ENCODE results near the gene GPR146.

The GPR146 gene

DNA sequence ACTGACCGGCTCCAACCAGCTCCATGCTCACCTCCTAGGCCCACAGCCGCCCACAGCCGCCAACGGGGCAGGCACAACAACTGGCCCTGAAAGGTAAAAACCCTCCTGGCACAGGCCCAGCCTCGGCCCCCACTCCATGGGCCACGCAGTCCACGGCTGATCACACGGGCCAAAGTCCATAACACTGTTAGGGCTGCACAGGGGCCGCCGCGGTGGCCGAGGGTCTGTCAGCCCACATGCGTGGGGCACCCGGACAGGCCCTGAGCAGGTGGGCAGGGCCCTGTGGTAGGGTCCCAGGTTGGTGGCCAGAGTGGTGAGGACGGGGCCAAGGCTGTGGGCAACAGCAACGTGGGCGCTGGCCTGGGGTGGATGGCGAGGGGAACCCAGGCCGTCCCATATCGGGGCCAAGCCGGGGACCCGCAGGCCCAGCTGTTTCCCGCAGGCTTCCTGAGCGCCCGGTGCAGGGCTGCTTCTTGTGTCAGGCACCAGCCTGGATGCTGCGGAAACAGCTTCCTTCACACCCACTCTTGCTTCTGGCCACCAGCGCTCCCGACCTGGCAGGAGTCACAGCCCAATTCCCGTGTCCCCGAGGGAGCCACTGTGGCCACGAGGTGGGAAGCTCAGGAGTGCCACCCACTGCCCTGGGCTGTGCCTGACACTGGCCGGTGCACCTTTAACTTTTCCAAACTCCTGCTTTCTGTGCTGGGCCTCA is 32.2 kb upstream of the GPR146 start:
- no peak for DNase-seq

DNA sequence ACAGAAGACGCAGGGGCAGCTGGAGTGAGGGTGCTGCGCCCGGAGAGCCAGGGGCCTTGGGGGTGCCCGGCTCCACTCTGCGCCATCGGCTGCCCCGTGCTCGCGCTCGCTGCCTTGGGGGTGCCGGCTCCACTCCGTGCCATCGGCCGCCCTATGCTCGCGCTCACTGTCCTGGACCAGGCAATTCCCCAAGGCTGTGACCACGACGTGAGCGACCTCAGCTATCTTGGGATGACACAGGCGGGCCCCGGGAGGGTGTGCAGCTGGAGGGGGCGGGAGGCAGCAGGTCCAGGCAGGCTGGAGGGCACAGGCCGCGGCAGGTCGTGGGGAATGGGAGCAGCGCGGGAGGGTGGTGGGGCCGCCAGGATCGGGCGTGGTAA is 31.6 kb upstream of the GPR146 start:
- DNase-seq: no peak

DNA sequence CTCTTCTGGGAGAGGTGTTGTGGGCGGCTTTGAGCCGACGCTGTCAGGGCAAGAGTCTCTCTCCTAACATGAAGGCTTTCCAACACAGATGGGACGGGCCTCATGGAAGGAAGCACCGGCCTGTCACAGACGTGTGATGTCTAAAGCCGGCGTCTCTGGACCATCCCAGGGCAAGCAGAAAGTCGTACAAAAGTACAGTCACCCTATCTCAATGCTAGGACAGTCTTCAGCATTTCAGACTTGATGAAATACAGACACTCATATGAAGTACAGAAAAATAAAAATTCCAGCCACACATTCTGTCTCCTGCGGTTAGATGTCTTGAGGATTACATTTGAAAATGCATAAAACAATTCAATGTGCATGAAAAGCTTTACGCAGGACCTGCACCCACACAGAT is 30.8 kb upstream of the GPR146 start:
- DNase-seq: no peak

DNA sequence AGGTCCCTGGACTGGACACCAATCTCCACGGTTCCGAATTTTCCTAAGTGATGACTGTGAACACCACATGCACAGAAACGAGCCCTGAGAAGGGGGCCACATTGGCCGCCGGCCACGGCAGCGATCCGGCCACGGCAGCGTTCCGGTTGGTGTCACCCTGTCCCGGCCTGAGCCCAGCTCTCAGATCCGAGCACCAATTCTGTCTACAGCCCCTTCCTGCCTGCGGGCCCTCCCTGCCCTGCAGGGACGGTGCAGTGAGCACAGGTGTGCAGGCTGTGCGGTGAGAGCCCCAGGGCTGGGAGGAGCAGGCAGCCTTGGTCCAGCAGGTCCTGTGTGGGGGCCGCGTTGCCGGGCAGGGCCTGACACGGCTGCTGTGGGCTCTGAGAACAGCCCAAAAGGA is 29.7 kb upstream of the GPR146 start:
- no peak for DNase-seq

DNA sequence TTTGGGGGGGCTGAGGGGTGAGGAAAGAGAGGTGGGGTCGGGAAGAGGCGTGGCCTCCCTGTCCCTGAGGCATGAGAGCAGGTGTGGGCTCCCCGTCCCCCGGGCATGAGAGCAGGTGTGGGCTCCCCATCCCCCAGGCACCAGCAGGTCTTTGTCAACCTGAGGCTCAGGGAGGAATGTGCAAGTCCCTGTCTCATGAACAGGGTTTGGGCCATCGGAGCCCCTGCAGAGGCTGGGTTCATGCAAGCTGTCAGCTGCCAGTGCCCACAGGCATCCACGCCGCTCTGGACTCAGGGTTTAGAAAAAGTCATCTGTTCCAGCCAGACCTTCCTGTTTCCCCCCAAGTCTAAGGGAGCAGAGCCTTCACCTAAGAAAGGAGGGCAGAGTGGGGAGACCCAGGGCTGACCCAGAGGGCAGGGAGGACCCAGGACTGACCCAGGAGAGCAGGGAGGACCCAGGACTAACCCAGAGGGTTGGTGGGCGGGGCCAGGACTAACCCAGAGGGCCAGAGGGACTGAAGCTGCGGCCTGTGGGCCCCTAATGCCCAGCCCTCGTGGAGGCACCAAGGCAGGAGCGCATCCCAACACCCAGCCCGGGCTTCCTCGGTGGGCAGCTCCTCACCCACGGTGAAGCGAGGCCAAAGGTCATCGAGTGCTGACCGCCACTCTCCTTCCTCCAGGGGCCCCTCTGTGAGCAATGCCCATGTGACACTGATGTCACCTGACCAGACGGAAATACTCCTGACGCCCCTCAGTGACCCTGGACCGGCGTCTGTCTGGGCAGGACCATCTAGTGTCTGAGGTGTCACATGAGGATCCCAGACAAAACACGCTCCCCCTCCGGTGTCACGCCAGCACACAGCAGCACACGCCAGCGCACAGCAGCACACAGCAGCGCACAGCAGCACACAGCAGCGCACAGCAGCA is 28.9 kb upstream of the GPR146 start:
- no peak for DNase-seq

DNA sequence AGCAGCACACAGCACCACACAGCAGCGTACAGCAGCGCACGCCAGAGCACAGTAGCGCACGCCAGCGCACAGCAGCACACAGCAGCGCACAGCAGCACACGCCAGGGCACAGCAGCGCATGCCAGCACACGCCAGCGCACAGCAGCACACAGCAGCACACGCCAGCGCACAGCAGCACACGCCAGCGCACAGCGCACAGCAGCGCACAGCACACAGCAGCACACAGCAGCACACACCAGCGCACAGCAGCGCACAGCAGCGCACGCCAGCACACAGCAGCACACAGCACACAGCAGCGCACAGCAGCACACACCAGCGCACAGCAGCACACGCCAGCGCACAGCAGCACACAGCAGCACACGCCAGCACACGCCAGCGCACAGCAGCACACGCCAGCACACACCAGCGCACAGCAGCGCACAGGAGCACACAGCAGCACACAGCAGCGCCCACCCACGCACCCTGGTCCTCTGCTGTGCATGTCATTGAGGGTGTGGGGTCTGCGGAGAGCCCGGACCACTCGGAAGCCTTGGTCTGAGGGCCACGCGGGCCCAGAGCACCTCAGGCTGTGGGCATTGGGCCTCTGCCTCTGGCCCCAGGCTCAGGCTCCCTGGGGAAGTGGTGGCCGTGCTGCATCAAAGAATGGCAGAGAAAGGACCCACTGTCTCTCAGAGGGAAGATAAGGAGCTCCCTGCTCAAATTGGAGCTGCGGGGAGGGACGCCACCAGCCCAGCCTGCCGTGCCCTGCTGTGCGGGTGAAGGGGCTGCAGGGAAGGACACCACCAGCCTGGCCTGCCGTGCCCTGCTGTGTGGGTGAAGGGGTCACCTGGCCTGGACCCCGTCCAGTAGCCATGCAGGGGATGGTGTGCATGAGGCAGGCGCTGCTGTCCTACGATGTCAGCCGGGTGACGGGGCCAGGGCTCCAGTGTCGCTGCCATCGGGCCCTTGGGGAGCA is 27.5 kb upstream of the GPR146 start:
- DNase-seq: no peak

DNA sequence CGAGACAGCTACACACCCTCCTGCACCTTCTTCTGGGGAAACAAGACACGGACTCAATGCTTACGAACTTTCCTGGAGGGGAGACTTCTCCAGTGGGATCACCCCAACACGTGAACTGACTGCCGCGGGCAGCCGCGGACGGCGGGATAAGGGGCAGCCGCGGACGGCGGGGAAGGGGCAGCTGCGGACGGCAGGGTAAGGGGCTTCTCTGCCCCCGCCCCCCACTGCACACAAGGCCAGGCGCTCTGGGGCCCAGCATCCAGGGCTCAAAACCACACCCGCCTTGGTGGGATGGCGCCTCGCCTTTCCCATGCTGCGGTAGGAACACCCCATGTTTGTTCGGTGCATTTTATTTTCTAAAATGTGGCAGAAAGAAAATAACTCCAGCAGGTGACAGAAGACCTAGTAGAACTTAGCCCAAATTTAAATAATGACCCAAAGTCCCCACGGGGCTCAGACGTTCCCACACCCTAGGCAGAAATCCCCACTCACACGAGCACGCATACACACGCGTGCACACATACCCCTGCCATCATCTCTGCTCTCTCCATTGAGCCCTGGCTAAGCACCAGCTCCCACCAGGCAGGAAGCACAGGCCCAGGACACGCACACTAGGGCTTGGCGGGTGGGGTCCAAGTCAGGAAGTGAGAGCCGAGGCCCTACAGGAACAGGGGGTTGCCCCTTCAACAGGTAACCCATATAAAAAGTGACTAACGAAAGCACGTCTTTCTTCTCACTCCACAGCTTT is 26.6 kb upstream of the GPR146 start:
- DNase-seq: no peak

DNA sequence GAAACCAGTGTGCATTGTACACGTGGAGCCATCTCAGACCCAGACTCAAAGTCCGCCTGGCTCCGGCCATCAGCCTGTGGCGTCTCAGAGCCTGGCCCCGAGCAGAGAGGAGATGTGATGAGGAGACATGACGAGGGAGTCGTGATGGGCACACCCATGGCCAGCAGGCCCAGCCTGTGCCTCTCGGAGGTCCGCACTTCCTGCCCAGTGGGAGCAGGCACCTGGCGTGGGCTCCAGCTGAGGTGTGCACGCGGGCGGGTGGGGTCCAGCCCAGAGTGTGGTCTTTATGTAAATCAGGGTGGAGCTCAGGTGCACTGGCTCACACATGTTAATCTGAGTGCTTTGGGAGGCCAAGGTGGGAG is 26.0 kb upstream of the GPR146 start:
- no peak for DNase-seq

DNA sequence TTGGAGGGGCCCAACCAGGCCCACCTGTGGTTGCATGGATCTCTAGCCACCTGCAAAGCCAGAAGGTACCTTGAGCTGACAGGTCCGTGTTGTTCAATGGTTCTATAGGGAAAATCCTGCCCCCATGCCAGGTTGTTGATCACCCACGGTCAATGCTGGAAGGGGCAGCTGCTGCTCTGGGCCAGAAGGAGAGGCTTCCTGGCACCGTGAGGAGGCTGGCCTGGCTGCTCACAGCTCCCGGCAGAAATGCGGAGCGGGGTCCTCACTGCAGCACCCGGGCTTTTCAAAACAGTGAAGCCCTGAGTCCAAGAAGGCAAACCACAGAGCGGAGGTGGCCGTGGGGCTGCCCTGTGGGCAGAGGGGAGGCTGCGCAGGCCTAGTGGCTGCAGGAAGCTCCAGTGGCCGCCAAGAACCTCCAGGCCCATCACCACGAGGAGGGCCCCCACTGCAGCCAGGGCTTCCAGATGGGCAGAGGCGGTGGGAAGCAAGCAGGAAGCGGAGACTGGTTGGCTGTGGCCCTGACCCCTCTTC is 25.0 kb upstream of the GPR146 start:
- DNase-seq: no peak

DNA sequence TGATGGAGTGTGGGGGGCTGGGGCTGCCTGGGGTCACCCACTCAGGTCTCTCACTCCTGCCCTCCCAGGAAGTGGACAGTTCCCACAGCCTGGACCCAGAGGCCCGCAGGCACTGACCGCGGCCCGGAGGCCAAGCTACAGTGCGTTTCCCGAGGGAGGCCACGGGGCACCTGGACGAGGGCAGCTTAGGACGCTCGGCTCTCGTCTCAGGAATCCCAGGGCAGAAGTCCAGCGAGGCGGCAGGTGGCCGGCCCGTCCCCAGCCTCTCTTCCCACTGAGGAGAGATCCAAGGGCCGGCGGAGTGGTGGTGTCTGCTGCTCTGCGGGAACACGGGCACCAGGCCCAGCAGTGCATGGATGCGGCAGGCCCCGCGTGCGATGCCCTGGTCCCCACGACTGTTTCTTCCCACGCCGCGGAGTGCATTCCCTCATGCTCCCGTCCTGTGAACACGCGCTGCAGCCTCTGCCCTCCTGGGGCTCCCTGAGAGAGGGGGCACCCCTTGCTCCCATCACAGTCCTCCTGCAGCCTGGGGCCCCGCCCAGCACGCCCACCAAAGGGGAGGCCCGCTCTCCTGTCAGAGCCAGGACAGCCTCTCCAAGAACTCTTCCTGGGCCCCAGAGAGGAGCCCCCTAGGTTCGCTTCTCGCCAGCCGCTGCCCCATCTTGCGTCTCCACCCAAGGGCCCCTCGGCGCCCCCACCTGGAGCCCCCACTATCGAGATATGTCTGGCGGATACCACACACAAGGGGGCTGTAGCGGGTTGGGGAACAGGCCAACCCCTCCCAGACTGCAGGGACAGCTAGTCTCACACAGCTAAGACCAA is 24.3 kb upstream of the GPR146 start:
- no peak for DNase-seq

DNA sequence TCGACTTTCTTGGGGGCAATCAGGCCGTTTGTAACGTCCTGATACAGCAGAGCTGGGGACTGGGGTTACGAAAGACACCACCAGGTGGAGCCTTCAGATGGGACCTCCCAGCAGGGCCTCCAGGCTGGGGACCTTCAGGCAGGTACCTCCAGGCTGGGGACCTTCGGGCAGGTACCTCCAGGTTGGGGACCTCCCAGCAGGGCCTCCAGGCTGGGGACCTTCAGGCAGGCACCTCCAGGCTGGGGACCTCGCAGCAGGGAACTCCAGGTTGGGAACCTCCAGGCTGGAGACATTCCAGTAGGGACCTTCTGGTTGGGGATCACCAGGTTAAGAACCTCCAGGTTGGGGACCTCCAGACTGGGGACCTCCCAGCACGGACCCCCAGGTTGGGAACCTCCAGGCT is 23.5 kb upstream of the GPR146 start:
- DNase-seq: no peak

DNA sequence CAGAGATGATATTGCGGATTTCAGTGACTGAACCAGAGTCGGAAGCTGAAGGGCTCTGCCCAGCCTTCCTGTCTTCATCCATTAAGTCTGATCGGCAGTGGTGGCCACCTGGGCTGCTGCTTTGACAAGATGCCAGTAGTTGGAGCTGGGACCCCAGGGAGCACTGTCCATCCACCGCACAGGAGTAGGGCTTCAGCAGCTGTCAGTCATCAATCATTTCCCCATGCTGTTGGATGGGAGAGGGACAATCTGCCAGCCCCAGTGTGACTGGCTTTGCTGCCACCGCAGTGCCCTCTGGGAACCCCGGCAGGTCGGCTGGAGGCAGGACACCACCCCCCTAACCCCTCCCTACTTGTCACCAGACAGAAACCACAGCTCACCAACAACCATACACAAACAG is 23.0 kb upstream of the GPR146 start:
- no peak for DNase-seq

DNA sequence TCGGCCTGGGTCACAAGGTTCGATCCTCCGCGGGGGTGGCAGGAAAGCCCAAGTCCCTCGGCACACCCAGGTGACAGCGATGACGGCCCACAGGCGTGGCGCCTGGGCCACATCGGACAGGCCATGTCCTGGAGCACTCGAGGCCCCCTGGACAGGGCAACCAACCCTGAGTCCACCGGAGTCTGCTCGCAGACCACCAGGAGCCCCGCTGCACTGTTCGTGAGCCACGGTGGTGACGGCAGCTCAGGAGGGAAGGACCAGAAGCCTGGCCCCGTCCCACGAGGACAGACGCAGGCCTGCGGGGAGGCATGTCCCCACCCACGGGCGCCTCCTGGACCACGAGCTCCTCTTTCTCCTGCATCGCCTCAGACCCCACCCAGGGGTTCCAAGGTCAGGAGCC is 22.4 kb upstream of the GPR146 start:
- DNase-seq: no peak

DNA sequence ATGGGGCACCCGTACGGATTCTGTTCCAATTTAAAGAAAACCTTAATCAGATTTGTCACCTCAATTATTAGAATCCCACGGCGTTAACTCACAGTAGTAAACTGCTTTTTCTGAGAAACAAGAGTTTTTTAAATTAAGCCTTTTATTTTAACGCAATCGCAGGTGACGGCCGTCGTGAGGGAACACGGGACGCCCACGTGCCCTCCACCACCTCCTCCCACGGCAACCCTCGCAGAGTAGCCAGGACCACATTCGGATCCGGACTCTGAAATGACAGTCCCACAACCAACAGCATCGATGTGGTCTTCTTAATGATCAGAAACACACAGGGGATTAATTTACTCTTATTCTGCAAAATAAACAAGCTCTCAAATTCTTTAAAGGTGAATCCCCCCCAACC is 22.0 kb upstream of the GPR146 start:
- DNase-seq: no peak

DNA sequence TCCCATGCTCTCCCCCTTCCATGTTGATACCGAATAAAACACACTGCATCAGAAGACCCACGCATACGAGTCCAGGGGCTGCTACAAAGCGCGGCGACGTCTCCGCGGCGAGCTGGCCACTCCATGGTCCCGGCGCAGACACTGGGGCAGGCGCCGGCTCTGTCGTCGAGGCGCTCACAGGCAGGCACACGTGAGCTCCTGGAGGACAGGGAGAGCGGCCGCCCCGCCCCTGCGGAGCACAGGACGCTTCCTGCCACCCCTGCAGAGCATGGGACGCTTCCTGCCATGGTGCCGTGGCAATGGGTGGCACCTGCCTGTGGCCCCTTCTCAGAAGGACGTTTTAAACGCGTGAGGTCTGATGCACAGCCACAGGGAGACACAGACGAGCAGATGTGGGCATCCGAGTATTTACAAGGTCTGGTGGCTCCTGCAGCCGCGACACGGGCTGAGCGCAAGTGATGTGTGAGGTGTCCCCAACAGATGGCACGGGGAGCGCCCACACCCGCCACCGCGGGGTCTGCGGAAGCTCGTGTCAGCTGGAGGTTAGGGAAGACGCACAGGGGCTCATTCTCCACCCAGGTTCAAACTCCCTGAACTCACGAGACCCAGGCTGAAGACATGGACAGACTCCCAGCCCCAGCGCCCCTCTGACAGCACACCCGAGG is 21.4 kb upstream of the GPR146 start:
- no peak for DNase-seq

DNA sequence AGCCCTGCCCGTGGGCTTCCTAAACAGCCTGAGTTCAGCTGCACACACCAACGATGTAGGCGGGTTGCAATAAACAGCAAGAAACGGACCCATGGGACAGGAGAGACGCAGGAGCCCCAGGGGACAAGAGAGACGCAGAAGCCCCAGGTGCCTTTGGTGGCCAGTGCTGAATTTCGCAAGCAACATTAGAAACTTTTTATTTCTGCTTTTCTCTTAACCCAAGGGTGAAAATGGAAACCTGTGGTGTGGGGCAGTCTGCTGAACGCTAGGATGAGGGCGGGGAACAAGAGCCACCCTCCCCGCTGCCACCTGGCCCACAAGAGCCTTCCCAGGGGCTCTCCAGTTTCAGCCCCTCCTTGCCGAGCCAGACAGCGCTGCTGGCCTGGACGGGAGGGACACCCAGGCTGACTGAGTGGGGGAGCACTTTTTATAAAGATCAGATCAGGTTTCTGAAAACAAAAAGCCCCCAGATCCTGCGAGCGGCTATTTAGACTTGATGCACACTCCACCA is 20.0 kb upstream of the GPR146 start:
- DNase-seq: no peak

DNA sequence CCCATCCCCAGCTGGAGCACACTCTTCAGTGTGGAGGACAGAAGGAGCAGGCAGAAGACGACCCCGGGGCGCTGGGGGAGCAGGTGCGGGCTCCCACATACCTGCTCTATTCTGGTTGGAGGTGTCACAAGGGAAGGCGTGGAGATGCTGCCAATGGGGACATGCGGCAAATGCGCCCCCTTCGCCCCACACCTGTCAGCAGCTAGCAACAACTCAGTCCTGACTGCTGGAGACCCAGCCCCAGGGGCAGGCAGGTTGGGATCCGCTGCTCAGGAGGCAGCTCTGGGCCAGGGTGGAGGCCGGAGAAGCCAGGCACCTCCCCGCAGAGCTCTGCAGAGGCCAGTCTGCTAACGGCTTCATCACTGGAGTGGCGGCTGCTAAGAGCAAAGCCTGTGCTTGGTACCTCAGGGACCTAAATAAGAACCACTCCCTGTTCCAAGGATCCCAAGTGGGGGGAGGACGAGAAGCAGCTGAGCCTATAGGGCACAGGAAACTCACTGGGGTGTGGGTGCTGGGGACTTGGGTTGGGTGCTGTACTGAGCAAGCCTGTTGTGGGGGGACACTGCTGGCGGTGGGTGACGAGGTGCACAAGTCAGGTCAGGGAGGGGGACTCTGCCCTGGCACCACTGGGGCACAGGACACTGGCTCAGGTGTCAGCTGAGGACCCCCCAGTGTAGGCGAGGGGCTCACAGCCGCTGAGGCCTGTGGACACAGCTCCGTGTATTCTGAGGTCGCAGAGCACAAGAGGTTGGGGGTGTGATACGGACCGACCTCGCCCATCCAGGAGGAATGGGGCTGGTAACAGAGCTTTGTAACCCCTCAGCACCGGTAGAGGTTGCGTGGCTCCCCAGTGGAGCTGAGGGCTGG is 19.2 kb upstream of the GPR146 start:
- no peak for DNase-seq

DNA sequence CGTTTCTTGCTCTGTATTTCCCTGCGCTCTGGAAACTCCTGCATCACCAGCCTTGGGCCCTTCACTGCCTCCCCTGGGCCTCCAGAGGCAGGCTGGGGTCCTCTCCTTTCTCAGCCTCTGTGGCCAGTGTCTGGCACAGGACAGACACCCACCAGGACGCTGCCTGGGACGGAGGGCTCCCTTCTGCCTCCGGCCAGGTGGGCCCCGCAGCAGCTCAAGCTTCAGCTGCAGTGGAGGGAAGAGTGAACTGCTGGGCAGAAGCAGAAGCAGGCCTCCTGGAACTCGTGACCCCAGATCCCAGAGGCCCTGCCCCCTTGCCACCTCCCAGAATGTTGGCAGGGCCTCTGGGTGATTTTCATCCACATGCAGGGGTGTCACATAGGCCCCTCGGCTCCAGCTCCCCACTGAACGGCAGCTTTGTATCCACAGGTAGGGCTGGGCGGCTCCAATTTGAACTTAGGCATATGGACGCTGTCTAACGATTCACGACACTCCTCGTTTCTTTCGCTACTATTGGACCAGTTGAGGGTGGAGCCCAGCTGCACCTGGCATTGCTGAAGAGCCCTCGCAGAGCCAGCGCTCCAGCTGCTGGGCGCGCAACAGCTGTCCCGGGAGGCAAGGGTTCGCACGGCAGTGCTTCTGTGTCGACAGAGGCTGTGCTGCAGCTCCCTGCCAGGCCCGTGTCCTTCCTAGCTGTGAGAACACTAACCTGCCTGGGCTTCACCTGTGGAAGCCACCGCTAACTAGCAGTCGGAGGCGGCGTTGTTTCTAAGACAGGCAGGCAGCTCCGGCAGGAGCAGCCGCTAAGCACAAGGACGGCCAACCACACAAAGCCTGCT is 18.4 kb upstream of the GPR146 start:
- DNase-seq: no peak

DNA sequence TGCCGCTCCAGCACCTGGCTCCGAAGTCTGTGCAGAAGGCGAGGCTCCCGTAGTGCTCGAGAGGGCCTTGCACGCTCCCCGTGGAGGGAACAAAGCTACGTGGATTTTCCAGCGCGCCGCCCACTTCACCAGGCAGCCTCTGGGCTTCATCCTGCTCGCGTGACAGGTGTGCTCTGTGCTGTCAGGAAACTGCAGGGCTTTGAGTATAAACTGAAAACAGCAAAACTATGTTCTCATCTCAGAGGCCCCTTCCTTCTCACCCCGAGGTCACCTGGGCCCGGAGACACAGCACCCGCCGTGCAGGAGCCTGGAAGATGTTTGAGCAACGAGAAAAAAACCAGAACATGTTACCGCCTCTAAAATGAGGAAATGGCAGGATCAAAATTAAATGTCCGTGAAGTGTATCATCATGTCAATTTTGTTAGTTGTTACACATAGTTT is 17.6 kb upstream of the GPR146 start:
- DNase-seq: no peak

Measured in NCI-H446 (cell line).